Left kidney (tissue), 2 donors: ENCODE data around the gene USP21. TPM values are rescaled to one million over a fixed set of nuclear protein-coding genes. Genes with fewer than 3 reads are reported as not detected.

Source experiments
- DNase-seq: peaks from one replicate; pipeline ENCODE4 v3.0.0-alpha.2; 2013
- polyA plus RNA-seq: library from polyadenylated mRNA; unstranded; fragments of 120-200 nt; gene quantifications from one replicate; pipeline ENCODE4 v1.2.1, GENCODE V29; 2013; ENCODE audit not compliant: insufficient read length

Gene USP21
- polyA plus RNA-seq, 1 donor = 58.3 TPM

DNA sequence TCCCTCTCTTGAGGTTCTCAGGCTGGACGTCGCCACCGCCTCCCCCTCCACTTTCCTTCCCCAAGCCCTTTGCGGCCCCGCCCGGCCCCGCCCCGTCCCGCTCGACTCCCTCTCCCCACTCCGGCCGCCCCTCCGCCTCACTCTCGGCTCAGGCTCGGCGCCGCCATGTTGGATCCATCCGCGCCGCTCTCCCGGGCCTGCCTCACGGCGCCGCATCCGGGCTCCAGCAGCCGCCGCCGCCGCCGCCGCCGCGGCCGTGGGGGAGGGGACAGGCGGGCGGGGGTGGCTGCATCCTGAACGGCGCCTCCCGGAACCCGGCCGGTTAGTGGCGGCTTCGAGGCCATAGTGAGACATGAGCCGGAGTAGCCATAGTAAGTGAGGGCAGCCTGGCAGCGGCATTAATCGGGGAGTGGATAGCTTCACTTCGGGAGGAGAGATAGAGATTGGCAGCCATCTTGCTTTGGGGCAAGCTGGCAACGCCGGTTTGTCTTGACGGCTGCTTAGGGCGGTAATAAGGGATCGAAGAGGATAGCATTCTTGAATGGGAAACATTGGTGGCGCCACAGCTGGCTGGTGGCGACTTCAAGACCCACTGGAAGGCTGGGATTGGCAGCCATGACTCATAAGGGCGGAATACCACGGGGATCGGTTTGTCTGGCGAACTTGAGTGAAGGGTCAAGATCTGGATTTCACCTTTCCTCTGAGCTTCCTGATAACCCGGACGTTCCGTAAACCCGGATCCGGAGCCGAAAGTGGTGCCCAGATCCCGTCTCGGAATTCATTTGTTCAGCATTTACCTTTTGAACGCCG lies 26.7 kb upstream of the USP21 start, which contains the start of gene DEDD:
Gene DEDD (minus strand): TSS at position 258 of the 810 bp plus-strand sequence. CDS start 8,205 bp downstream, outside the sequence.
- DNase-seq = peak; percentile 93

DNA sequence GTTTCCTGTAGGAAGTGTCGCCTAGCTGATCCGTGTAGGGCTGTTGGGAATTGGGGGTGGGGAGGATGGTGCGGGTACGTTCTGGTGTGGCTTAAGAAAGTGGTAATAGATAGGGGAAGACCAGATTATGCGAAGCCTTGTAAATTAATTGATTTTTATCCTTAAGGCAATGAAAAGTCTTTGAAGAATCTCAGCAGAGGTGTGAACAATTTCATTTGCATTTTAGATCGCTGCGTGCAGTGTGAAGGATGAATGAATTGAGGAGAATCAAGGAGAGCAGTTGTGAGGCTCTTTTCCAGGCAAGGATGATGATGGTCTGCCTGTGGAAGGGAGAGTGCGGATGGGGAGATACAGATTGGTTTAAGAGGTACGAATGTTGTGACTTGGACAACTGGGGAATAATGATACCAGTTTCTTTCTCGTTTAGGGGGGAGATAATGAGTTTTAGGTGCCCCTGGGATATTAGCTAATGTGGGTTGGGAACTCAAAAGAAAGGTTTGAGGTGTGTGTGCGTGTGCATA lies 26.0 kb upstream of the USP21 start:
- DNase-seq = no peak

DNA sequence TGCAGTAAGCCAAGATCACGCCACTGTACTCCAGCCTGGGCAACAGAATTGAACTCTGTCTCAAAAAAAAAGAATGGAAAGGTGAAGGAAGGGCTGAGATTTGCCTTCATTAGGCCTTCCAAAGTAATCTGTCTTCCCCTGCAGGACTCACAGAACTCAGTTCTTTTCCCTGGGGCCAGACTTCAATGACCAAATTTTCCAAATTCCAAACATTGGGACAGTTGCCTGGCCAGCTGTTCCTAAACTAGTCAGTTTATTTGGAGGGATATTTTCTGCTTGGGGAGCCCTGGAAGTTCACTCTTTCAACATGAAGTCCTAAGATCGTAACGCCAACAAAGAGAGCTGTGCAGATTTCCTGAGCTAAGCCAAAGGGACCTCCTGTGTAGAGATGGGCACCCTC lies 21.4 kb upstream of the USP21 start:
- DNase-seq = no peak

DNA sequence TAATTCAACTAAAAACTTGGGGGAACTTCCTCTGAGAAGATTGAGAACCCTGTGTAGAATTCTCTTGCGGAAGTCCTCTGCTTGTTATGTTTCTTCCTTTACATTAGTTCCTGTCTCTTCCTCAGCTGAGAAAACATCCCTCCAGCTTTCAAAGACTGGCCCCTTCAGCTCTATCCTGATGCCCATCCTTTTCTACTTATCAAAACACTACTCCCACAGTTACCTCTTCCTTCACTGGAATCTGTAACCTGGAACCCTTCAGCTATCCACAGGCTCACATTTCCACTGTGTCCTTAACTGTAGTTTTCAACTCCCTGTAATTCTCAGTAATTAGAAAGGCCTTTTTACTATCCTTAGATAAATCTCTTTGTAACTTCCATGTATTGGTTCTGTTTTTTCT lies 20.9 kb upstream of the USP21 start:
- peak; percentile 21 for DNase-seq

DNA sequence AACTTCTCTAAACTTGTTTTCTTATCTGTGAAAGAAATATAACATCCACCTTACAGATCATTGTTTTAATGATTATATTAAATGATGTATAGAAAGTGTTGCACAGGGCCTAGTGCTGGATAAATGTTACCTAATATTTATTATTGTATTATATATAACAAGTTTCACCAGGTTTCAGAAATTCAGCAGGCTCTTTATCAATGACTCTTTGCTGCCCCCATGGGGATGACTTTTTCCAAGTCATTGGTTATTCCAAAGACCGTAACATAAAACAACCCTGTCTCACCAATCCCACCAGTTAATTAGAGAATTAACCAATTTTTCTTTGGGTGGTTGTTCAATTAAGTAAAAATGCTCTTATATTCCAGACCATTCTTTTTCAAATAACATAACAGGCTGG lies 19.5 kb upstream of the USP21 start:
- DNase-seq = peak; percentile 56

DNA sequence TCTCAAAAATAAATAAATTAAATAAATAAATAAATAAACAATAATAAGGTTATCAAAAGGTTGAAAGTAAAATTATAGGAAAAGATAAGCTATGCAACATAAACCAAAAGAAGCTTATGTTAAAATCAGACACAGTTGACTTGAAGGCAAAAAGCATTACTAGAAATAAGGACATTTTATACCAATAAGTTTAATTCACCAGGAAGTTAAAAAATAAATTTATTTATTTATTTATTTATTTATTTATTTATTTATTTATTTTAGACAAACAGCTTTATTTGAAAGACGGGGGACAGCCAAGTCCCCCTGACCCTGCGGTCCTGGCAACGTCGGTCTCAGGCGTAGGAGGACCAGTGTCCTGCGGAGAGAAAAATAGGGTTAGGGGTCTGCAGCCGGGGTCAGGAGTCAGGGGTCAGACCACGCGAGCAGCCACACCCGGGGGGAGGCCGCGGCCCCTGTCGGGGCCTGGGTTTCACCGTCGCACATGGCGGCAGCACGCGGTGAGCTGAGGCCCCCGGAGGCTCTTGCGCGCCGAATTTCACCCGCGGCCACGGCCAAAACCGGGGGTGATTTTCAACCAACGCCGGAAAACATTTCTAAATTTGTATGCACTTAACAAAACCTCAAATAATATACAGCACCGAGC lies 18.4 kb upstream of the USP21 start:
- DNase-seq = no peak

DNA sequence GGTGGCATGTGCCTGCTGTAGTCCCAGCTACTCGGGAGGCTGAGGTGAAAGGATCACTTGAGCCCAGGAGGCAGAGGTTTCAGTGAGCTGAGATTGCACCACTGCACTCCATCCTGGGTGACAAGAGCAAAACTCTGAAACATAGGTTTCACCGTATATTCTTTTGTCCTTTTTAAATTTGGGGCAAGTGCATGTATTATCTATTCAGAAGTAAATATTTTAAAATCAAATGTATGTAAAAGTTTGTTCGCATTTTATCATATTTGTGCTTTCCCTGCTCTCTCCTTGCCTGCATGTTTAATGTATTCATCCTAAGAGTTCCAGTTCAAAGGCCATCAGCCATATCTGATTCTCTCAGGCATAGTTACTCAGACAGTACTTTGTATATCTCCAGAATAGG lies 13.5 kb upstream of the USP21 start:
- no peak for DNase-seq

DNA sequence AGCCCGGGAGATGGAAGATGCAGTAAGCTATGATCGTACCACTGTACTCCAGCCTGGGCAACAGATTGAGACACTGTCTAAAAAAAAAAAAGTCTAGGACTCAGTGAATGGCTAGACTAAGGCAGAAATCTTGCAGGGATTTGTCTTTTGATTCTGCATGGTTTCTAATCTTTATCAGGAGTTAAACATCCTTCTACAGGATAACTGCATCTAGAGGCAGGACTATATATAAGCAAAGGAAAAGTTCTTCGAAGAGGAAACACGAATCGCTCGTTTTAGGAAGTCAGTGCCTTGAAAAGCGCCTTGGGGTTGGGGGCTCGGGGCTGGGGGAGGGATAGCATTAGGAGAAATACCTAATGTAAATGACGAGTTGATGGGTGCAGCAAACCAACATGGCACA lies 6.1 kb upstream of the USP21 start:
- DNase-seq = no peak

DNA sequence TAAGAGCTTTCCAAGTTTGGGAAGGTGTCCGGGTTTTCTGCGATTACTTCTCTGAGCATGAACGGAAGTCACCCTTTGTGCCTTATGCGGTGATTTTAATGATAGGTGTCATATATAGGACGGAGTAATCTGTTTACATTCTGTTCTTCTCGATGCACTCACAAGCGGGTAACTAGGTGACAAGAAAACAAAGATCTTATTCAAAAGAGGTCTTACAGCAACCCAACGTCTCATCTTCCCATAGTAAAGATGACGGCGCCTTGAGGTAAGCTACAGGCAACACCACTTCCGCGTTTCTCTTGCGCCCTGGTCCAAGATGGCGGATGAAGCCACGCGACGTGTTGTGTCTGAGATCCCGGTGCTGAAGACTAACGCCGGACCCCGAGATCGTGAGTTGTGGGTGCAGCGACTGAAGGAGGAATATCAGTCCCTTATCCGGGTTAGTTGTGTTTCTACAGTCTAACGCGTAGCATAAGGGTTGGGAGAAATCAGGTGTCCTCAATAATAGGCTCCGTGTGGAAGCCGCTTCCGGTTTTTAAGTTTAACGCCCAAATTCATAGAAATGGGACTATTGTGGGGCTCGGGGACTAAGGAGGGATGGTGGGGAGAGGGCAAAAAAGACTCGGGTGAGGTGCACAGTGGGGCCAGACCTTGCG lies 5.5 kb upstream of the USP21 start, which contains the start of gene UFC1:
Gene UFC1 (plus strand): TSS at position 297 of the 656 bp plus-strand sequence. CDS start 20 bp downstream, at position 317.
- DNase-seq = peak; percentile 89

DNA sequence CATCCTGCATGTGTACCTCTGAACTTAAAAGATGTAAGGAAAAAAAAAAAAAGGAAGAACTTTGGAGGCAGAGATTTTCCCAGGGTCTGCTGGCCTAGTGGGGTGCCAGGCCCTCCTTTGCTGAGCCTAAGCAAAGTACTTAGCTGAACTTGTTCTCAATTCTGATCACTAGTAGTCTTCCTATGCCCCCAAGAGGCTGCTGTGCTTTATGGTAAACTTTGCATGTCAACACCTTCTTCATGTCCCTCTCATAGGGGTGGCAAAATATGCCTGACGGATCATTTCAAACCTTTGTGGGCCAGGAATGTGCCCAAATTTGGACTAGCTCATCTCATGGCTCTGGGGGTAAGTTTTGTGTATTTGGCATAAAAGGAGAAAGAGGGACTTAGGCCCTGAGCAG lies 1.4 kb upstream of the USP21 start:
- no peak for DNase-seq

DNA sequence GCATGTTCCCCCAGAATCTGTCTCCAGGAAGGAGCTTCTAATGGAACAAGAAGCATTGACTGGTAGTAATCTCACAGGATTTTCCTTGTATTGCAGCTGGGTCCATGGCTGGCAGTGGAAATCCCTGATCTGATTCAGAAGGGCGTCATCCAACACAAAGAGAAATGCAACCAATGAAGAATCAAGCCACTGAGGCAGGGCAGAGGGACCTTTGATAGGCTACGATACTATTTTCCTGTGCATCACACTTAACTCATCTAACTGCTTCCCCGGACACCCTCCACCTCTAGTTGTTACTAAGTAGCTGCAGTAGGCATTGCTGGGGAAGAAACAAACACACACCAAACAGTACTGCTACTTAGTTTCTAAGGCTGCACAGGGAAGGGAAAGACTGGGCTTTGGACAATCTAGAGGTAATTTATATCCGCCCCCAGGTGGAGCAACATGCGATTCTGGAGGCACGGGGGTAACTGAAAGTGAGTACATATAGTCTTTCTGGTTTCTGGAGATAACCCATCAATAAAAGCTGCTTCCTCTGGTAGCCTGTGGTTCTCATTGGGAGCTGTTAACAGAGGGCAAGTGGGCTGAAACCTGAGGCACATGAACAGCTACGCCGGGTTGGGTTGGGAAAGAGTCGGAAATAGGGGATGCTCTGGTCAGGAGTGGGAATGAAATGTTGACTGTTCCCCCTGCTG lies 837 bp upstream of the USP21 start:
- DNase-seq = no peak

DNA sequence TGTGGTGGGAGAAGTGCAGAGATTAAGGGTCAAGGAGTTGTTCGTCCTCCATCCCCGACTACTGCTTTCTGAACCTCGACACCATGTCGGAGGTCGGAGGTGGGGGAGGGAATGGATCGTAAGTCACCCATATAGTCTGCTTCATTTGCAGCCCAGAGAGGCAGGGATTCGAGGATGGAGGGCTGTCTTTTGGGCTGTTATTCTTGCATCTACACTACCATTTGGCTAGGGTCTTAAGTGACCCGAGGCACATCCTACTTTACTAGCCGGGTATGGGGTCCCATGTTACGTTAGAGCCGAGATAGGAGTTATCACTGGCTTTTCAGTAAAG lies 578 bp downstream of the USP21 start:
- no peak for DNase-seq

DNA sequence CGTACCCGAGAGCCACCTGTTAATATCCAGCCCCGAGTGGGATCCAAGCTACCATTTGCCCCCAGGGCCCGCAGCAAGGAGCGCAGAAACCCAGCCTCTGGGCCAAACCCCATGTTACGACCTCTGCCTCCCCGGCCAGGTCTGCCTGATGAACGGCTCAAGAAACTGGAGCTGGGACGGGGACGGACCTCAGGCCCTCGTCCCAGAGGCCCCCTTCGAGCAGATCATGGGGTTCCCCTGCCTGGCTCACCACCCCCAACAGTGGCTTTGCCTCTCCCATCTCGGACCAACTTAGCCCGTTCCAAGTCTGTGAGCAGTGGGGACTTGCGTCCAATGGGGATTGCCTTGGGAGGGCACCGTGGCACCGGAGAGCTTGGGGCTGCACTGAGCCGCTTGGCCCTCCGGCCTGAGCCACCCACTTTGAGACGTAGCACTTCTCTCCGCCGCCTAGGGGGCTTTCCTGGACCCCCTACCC lies 1.4 kb downstream of the USP21 start:
- no peak for DNase-seq

DNA sequence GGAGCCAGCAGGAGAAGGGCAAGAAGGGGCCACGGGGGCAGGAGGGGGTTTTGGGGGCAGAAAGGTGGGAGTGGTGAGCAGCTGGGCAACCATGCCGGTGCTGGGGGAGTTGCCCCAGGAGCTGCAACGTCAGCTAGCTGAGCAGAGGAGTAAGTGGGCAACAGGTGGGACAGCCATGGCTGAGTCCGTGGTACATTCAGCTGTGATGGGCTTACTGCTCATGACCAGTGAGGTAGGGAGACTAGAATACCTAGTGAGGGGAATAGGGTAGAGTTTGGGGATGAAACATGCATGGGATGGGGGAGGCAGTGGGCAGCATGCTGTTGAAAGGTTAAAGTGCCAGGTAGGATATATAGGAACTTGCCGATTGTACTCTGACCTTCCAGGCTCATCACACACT lies 2.4 kb downstream of the USP21 start:
- DNase-seq = no peak

DNA sequence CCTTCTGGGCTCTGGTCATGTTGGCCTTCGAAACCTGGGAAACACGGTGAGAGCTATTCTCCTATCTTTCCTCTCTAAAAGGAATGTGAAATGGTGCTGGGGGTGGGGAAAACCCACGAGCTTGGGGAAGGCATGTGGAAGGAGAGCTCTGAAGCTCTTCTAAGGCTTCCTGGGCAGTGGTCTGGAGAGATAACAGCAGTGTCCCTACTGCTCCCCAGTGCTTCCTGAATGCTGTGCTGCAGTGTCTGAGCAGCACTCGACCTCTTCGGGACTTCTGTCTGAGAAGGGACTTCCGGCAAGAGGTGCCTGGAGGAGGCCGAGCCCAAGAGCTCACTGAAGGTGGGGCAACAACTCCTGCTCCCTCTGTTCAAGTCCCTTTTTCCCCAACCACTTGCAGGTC lies 2.8 kb downstream of the USP21 start:
- no peak for DNase-seq

DNA sequence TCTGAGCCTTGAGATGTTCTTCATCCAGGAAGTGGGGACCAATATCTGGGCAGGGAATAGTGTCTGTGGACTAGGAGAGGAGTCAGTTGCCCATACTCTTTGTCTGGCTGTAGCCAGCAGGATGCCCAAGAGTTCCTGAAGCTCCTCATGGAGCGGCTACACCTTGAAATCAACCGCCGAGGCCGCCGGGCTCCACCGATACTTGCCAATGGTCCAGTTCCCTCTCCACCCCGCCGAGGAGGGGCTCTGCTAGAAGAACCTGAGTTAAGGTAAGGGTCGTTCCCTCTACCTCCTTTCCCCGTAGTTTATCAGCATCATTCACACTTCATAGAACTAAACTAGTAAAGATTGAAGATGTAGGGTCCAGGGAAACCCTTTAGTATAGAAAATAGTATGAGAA lies 3.5 kb downstream of the USP21 start:
- DNase-seq = no peak

DNA sequence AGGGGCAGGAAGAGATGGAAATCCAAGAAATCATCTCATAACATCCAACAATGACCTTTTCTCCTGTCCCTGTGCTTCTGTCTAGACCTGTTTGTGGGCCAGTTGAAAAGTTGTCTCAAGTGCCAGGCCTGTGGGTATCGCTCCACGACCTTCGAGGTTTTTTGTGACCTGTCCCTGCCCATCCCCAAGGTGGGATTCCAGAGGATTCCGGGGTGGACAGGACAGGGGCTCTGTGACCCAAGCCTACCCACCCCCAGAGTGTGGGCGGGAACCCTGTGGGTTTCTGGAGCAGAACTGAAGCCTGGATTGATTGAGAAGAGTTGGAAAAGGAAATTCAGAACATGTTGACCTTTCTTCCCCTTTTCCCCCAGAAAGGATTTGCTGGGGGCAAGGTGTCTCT lies 4.5 kb downstream of the USP21 start:
- no peak for DNase-seq

DNA sequence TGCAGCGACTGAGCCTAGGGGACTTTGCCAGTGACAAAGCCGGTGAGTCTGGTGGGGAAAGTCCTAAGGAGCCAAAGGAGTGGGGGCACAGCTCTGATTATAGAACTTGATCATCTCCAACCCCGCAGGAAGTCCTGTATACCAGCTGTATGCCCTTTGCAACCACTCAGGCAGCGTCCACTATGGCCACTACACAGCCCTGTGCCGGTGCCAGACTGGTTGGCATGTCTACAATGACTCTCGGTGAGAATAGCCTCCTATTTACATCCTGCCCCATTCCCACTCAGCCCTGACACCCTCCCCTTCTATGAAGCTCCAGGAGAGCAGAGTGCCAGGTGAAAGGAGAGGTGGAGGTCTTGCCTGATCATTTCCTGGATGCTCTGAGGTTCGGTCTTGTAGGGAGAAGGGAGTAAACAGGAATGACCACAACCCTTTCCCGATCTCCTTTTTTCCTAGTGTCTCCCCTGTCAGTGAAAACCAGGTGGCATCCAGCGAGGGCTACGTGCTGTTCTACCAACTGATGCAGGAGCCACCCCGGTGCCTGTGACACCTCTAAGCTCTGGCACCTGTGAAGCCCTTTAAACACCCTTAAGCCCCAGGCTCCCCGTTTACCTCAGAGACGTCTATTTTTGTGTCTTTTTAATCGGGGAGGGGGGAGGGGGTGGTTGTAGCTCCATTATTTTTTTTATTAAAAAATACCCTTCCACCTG lies 5.8 kb downstream of the USP21 start:
- DNase-seq = no peak

DNA sequence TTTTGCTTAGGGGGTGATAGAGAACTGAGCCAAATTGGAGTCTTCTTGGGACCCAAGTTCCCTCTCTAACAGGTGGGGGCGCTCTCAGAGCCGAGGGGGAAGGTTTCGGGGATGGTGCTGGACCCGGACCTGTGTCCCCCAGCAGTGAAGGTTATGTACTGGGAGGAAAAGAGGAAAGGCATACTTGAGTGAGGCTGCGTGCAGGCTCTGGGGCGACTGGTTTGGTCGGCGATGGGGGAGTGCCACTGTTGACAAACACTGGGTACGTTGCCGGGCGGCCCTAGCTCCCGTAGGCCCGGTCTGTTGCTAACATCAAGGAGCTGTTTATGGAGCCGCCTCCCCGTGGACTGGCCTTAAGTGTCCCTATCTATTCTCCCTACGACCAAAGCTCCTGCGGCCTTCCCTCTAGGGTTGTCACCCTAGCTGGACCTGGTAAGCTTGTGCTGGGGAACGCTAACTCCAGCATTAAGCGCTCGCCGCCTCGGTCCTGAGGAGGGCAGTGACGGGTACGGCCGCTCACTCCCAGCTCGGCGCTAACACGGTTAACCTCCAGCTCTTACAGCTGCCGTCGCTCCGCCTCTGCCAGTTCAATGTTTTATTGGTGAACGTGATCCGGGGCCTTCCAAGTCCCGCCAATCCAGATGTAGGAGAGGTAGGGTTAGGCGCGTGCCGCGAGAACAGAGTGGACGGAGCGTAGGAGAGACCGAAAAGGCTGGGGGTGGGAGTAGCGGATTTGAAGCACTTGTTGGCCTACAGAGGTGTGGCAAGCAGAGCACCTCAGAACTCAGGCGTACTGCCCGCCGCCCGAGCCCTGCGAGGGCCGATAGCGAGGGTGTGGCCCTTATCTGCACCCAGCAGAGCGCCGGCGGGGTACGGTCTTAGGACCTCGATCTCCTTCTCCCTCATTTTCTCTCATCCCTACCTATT lies 6.7 kb downstream of the USP21 start, which contains the start of gene PPOX:
Gene PPOX (plus strand): TSS at position 685 of the 927 bp plus-strand sequence. CDS start 422 bp downstream, outside the sequence.
- peak; percentile 97 for DNase-seq
